ENCODE results near the gene NNT.

Gene NNT

DNA sequence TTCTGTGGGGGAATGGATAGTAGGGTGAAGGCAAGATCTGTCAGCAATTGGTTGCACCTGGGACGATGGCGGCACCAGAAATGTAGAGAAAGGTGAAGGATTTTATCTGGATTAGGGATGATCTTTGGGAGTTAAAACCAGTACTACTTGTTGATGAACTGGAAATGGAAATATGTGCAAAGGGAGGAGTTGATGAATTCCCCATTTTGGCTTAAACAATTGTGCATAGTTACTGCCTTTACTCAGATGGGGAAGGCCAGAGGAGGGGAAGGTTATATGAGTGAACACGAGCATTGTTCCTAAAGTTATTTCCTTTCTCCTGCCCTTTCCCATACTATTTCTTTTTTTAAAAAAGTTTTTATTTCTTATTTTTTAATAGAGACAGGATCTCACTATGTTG lies 19.1 kb downstream of the NNT start:
- FAIRE-seq, result no peak
- no peak for DNase-seq (ENCODE audit: low spot score)

DNA sequence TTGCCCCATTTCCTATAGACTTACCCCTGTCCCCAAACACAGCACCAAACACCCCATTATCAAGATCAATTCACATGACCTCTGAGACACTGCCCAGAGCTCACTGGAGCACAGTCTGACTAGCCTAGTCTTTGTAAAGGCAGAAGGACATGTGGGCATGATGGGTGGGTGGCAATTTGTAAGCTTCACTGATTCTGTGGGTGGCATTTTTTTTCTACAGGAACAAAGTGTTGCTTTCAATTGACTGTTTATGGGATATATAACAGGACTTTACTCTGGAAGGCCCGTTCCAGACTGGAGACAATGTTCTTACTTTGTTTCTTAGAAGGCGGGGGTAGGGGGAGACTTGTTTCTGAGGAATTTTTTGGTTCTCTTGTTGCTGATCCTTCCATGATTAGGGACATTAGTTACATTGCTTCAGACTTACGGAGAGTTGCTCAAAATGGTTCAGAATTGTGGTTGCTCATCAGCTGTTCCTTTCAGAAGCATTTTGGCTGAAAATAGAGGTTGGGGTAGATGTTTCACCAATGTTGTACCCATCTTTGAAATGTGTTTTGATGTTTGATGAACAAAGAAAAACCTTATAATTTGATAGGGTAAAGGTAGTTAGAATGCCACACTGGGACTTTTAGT lies 20.2 kb downstream of the NNT start:
- FAIRE-seq (no peak), DNase-seq (ENCODE audit: low spot score) (no peak)

DNA sequence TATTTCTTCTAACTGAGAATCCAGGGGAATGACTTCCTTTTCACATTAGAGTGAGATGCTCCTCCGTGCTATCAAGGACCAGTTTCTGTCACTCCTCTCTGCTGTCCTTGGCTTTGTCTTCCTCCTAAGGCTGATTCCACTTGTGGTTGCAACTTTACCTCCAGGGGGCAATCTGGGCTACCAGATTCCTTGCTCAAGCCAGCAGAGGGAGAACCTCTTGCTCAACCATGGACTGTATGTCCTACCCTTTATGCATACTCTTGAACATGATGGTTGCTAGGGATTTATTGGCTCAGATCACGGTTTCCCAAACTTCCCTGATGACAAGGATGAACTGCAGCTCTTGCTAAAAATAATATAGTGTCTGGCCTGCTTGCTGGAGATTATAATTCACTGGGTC lies 24.0 kb downstream of the NNT start:
- FAIRE-seq, result no peak

DNA sequence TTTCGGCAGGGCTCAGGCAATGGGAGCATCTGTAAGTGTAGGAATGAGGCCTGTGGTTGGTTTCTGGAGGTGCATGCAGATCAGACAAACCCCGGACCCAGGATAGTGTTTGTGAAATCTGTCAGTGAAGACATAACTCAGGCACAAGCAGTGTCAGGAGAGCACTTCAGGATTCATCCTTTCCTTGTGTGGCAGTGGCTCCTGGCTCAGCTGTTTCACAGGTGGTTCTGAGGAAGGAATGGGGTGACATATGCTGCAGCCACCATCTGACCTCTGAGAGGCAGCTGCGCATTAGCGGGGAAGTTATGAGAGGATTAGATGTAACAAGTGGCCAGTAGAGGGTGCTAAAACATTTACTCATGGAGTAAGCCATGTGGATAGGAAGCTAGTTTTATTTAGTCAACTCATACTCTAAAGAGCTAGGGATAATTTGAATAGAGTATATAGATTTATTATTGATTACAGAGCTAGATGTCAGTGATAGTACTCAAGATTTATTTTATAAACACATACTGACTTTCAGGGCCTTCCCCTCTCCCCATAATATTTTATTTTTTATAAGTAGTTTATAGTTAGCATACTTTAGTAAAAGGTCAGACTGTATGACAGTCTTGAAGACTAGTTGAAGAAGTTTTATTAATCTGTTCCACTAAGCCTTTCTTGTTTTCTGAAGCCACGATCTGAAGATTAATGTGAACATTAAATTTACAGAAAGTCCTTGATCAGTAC lies 28.4 kb downstream of the NNT start:
- DNase-seq (ENCODE audit: low spot score) (peak; percentile 66), FAIRE-seq (peak; percentile 44)

More for the DNA sequence above, 24.0 kb downstream of the NNT start:
- peak; percentile 64 for DNase-seq (ENCODE audit: low spot score)

DNA sequence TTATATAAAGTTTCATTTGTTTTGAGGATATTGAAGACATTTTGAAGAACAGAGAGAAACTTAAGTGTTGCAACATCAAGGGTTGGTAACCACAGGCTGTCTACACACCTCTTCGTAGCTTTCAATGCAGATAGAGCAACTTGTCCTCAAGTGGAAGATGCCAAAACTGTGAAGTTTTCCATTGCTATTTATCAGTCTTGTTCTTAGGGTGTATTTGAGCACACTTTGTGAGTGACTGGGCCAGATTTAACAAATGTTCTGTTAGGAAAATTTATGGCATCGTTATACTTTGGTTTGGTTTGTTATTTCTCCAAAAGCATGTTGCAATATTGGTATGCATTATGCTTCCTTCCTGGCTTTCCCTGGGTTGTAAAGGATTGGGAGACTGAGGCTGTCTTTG lies 31.6 kb downstream of the NNT start:
- DNase-seq (ENCODE audit: low spot score) (no peak), FAIRE-seq (no peak)

DNA sequence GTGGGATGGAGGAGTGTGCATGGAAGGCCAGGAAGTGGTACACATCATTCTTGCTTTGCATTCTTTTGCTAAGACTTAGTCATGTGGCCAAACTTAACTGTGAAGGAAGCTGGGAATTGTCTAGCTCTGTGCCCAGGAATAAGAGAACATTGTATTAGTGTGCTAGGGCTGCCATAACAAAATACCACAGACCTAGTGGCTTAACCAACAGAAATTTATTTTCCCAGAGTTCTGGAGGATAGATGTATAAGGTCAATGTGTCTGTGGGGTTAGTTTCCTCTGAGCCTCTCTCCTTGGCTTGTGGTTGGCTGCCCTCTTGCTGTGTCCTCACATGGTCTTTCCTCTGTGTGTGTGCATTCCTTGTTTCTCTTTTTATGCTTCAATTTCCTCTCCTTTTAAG lies 32.4 kb downstream of the NNT start:
- FAIRE-seq, result no peak
- no peak for DNase-seq (ENCODE audit: low spot score)

DNA sequence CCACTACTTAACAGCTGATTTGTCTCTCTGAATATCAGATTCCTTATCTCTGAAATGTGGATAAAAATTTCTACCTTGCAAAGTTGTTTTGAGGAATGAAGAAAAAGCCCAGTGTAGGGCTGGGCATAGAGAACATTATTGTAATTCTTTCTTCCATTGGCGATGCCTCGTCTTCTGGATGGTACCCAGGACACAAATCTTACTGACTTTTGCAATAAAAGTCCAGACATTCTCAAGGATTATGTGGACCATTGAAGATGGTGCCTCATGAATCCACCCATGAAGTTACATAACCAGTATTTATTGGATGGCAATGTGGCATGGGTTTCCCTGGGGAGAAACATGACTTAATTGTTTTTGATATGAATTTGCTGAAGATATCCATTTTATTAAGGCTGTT lies 33.1 kb downstream of the NNT start:
- no peak for DNase-seq (ENCODE audit: low spot score)
- no peak for FAIRE-seq

DNA sequence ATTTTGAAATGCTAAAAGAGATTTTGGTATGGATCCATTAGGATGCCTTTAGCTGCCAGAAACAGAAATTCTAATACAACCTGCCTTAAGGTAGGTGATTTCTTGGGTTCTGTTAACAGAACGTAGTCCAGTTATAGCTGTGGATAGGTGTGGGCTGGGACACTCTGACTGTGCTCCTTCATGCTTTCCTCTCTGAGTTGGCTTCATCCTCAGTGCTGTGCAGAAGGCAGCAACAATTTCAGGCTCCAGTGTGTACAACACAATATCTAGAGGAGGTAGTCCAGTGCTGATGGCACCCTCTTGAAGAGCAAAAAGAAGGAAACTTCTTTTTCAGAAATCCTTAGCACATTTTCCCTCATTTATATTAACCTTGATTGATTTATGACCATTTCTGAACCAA lies 34.4 kb downstream of the NNT start:
- no peak for FAIRE-seq
- DNase-seq (ENCODE audit: low spot score), result no peak

DNA sequence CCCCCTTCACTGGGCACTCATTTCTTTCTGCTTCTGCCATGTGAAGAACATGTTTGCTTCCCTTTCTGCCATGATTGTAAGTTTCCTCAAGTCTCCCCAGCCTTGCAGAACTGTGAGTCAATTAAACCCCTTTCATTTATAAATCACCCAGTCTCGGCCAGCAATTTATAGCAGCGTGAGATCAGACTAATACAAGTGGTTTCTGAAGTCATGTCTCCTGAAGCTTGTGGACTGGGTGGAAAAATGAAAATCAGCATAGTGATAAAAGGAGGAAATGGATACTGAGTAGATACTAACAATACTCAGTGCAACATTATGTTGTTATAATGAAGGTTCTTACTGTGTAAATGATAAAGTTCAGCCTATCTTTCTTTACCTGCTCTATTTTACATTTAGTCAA lies 35.1 kb downstream of the NNT start:
- FAIRE-seq (no peak), DNase-seq (ENCODE audit: low spot score) (no peak)

DNA sequence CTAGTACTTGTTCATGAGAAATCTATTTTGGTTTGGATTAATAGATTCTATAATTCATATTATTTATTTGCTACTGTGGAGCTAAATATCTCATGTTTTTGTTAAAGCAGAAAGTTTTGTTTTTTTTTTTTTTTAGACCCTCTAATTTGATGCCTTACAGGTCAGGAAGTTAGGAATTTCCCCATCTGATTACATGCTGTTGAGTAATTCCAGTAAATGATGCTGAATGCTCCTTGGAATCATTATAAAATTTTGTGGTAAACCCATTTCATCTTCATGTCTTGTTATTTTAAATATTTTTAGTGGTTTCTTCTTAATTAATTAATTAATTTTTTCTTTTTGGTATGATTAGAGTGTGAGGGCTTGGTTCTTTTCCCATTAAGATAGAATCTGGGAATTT lies 35.6 kb downstream of the NNT start:
- DNase-seq (ENCODE audit: low spot score), result no peak
- no peak for FAIRE-seq

DNA sequence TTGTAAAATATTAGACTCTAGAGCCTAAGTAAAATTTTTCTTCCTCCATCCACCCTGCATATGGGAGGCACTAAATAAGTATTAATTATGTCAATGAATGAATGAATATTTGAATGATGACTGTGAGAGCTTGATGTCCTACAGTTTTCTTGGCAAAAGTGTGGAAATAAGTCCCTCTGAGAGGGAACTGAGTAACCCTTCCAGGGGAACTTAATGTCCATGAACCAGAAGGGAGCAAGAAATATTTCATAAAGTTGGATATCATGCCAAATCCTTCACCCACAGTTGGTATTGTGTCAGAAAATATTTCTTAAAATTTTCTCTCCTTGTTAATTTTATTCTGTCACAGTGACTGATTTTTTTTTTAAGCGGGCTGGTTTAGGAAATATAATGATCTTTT lies 36.6 kb downstream of the NNT start:
- FAIRE-seq, result no peak
- no peak for DNase-seq (ENCODE audit: low spot score)

DNA sequence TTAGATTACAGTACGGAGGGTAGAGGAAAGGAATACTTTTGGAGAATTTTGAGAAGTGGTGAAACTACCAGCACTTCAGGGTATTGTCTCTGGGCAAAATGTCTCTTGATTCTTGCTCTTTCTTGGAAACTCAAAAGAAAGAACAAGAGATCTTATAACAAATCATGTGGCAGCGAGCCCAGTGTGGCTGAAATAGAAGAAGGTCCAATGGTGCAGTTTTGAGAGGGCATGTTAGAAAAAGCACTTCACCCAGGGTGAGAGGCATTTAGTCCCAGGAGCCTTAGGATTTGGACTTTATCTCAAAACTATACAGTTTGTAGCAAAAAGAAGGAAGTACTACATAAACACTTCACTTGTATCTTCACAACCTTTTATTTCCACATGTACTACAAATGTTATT lies 39.4 kb downstream of the NNT start:
- DNase-seq (ENCODE audit: low spot score) (no peak), FAIRE-seq (no peak)

DNA sequence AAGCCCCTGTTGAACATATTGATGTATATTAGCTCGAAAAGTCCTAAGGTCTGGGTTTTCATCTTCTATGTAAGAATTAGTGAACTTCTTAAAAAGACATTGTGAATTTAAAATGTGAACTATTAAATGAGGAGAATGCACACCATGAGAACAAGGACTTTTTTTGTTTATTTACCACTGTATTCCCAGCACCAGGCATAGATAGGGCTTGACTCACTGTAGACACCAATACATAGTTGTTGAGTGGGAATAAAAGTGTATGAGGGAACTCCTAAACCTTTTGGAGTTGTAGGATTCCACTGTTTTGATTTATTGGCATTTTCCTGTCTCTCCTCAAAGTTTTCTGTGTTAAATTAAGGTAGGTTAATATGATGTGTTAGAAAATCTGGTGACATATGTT lies 40.3 kb downstream of the NNT start:
- FAIRE-seq (no peak), DNase-seq (ENCODE audit: low spot score) (no peak)

DNA sequence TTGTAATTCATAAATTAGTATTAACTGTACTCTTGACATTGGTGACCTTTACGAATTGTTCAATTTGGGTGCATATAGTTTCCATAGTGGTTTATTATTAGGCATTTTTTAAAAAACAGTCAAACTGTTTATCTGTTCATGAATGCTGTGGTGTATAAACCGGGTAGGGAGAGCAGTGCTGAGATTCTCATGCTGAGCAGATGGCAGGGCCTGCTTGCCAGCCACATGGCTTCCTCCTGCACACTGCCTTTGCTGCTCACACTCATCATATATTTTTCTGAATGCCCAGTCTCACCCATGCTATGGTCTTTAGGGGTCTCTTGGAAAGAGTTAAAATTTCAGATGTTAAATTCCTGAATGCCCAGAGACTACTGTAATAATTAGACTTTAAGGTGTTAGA lies 40.8 kb downstream of the NNT start:
- no peak for DNase-seq (ENCODE audit: low spot score)
- FAIRE-seq, result no peak

DNA sequence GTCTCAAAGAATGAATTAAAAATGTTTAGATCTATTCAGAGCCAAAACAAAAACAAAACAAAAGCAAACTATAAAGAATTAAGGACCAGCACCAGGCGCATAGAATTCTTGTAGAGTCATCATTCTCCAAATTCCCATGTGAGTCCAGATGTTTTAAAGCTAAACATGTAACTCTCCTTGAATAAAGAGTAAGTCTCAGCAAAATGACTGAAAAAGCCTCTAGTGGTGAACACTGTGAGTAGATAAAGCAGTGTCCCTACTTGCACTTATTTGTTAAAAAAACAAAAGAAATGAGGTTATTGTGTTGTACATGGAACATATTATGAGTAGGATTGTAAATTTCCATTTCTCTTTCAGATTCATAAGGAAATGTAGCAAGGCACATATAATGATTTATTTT lies 44.0 kb downstream of the NNT start:
- no peak for FAIRE-seq
- no peak for DNase-seq (ENCODE audit: low spot score)

DNA sequence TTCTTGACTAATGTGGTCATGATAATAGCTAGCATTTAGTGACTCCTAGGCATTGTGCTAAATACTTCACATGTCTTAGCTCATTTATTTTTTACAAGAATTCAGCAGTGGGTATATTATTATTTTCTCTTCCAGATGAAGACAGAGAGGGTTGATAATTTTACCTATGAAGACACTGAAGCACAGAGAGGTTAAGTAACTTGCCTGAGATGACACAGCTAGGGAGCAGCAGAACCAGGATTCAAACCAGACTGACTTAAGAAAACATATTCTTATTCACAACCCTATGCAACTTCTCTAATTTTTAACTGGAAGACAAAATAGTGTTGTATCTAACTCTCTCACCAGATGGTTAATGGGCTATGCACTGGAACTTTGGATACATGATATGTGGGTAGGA lies 44.8 kb downstream of the NNT start:
- DNase-seq (ENCODE audit: low spot score) (no peak), FAIRE-seq (no peak)

DNA sequence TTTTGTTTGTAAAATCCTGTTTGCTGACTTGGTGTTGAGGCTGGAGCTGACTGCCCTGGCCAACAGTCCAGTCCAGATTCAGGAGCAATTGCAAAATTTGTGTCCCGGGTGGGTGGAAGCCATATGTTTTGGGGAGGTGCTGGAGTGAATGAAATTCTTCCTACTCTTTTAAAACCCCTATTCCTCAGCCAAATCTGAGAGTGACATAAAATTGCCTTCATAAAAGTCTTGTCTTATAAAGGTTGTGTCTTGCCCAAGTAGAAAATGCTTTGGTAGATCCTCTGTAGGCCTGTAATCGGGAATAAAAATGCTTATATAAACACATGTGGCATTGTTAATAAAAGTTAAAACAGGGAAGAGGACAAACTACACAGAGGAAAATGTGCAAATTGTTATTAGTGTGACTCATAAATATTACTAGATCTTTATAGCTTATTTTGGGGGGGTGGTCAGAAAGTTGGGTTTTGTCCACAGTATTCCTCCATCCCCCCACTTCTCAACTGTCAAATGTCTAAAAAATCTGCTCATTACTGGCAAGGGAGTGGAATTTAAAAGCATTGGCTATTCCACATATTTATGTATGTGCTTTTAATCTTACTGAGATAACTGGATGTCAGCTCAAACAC lies 45.6 kb downstream of the NNT start:
- FAIRE-seq, result no peak
- DNase-seq (ENCODE audit: low spot score), result no peak

DNA sequence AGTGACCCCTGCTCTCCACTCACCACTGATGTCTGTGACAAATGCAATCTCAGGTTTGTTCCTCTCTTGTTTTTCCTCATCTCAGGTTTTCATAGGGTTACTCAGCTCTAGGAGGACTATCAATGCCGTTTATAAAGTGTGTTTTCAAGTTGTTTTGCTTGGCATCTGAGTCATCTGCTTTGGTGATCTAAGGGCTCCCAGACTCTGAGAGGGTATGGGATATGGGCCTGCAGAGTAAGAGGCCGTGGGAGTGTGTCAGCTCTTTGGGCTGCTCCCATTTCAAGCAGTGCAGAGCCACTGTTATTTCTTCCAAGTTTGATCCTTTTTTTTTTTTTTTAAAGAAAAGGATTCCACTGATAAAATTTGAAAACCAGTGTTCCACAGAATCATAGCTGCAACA lies 46.3 kb downstream of the NNT start:
- DNase-seq (ENCODE audit: low spot score) (no peak), FAIRE-seq (no peak)

DNA sequence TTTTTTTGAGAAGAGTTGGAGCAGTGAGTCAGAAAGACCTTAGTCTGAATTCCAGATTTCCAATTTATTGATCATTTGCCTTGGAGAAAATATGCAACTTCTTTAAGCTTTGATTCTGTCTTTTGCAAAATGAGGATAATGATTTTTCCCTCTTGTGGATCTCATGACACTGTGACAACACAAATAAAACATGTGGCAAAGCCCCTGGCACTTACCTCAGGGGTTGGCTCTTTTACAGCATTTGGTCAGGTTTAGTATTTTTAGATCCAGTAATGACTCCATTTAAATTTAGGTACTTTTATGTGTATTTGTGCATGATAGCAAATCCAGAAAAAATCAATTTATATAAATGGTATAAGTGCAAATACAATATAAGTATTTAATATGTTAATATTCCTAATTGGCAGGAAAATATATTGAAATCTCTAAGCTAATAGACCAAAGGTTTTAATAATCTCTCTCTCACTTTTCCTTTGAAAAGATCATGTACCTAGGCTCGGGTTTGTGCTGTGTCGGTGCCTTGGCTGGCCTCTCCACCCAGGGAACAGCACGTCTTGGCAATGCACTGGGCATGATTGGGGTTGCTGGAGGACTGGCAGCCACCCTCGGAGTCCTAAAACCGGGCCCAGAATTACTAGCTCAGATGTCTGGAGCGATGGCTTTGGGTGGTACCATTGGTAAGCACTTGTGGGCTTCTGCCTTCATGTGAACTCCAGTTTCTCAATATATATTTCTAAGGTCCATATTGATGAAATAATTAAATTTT lies 49.7 kb downstream of the NNT start:
- DNase-seq (ENCODE audit: low spot score) (no peak), FAIRE-seq (no peak)

DNA sequence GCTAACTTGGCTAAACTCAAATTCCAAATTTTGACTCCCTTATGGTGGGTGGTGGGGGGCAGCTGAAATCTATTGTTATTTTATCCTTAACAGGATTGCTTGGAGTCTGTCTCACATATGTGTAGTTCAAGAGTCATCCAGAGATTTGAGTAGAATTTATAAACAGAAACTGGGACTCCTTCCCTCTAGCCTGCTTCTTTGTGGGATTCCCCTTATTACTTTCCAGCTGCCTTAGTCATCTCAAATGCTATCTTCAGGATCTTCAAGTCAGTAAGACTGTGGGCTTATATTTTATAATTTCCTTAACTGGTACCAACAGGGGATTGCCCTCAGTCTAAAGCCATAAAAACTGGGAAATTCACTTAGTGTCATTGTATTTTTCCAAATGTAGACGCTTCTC lies 55.5 kb downstream of the NNT start:
- FAIRE-seq (no peak), DNase-seq (ENCODE audit: low spot score) (no peak)

DNA sequence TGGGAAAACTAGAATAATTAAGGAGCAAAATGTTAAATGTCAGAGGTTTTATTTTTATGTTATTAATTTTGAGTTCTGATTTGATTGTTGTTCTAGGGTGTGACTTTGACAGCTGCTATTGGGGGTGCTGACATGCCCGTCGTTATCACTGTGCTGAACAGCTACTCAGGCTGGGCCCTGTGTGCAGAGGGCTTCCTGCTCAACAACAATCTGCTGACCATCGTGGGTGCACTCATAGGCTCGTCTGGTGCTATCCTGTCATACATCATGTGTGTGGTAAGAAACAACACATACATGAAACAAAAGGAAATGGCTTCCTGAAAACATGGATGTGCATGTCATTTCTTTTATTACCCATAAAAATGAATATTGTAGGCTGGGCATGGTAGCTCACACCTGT lies 56.1 kb downstream of the NNT start:
- DNase-seq (ENCODE audit: low spot score) (no peak), FAIRE-seq (no peak)

DNA sequence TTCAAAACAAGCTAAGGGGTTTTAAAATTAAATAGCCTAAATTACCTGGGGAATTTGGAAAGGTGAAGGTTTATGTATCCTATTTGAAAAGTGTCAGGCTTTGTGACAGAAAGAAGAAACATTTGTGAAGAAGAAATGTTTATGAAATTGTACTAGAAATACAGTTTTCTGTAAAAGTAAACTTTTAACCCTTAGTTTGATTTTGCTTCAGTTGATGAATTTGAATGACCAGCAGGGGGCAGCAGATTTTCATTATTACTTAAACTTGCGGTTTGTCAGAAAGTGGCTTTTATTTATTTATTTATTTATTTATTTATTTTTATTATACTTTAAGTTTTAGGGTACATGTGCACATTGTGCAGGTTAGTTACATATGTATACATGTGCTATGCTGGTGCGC lies 58.1 kb downstream of the NNT start:
- no peak for FAIRE-seq
- peak; percentile 17 for DNase-seq (ENCODE audit: low spot score)
